Measurements from ENCODE around the gene NRARP. TPM values are rescaled to one million over a fixed set of nuclear protein-coding genes. Genes with fewer than 3 reads are reported as not detected.

The NRARP gene
- total and polyA plus RNA-seq, 10 of the 15 experiments (the other 5 are each of a cell fraction or from before 2014, with no cell fraction given), result 0.06 to 9.2 (median 2.2) TPM; not detected in 2

GRCh38 chr9:137336735-137337134 lies 34.7 kb upstream of the NRARP start:
- SMC1A ChIA-PET (ENCODE audit: uncharacterized antibody, unreplicated experiment), result no interaction called here
- Histone ChIP-seq H3K4me1 (ENCODE audit: control insufficient read depth, insufficient read depth, low read length) (no peaks in the 10 kb centered on the region), H3K9me3 (replicated peaks; ENCODE audit: control insufficient read depth, insufficient read depth, low read length) (peaks cover 2% of the 10 kb centered on the region; the same call in 1 of the 3 replicates), H3K4me3 (no peak overlapping the region), H3K27ac (ENCODE audit: control insufficient read depth, insufficient read depth) (no peak overlapping the region), H3K9ac (ENCODE audit: control insufficient read depth, insufficient read depth, low read length) (no peak overlapping the region), H3K36me3 (ENCODE audit: control insufficient read depth in 2 of 2, insufficient read depth in 2 of 2, low read length in 1 of 2) (no peaks in the 10 kb centered on the region), H4K20me1 (ENCODE audit: control insufficient read depth, insufficient read depth) (no peaks in the 10 kb centered on the region), H2AFZ (ENCODE audit: control insufficient read depth, low read depth, low read length) (no peak overlapping the region), H3K27me3 (replicated peaks in 1 of 2; ENCODE audit: control insufficient read depth in 2 of 2, insufficient read depth in 2 of 2, low read length in 1 of 2) (no peaks in the 10 kb centered on the region), H3K4me2 (ENCODE audit: control insufficient read depth, insufficient read depth) (no peak overlapping the region), H3K79me2 (ENCODE audit: control insufficient read depth, insufficient read depth, low read length) (no peaks in the 10 kb centered on the region)
- DNase-seq (ENCODE audit: low read depth, low spot score) (no peak), ATAC-seq (no peak), FAIRE-seq (no peak)
- POLR2A ChIA-PET, result no interaction called here
- CTCF ChIA-PET, result no interaction called here
- 66% methylated on average over 2 of the region's 2 CpGs for WGBS (ENCODE audit: insufficient coverage, insufficient replicate concordance, low lambda C conversion rate, missing lambda C conversion rate)
- in situ Hi-C loops (cut with MboI) (no loop called here), intact Hi-C loops (cut with micrococcal nuclease; ENCODE audit: unreplicated experiment) (no loop called here)
- RAD21 ChIA-PET (ENCODE audit: unreplicated experiment), result no interaction called here
- TF ChIP-seq IRF3 (IDR thresholded peaks at IDR 0.05), result no peak
- TF ChIP-seq KDM1A (IDR thresholded peaks at IDR 0.05; ENCODE audit: borderline replicate concordance), result no peak
- no peak for TF ChIP-seq ATF2 (IDR thresholded peaks at IDR 0.05; ENCODE audit: low read length)
- no peak for TF ChIP-seq EGR1 (IDR thresholded peaks at IDR 0.05; ENCODE audit: borderline replicate concordance in 1 of 2, low read depth in 2 of 2, low read length in 2 of 2)
- no peak for TF ChIP-seq EZH2 (IDR thresholded peaks at IDR 0.05; ENCODE audit: borderline replicate concordance, control insufficient read depth, low read depth, low read length)
- TF ChIP-seq ZNF217 (IDR thresholded peaks at IDR 0.05), result no peak
- TF ChIP-seq NKRF (conservative IDR thresholded peaks at IDR 0.05), result no peak
- no peak for TF ChIP-seq RAD21 (IDR thresholded peaks at IDR 0.05; ENCODE audit: insufficient read depth, low read depth, low read length)
- BruUV-seq (replicated peaks), result no TSS peak

Data from GM12878 (cell line).